GM23338 (cell line): Measurements from ENCODE around the gene KLC1. TPM values are rescaled to one million over a fixed set of nuclear protein-coding genes. Genes with fewer than 3 reads are reported as not detected.

Experiments used
- ATAC-seq: fragments of 200-7000 bp; cut with Tn5 transposase; 3 replicates; pipeline ENCODE4 v1.9.1; 2020
- DNase-seq: peaks from one replicate; pipeline ENCODE4 v3.0.0-alpha.2; 2015; ENCODE audit warnings: low spot score
- H2AFZ ChIP-seq: fragments of 200-600 bp; sonication (generic); 2 replicates; pipeline ENCODE4 v1.8.0; 2016; ENCODE audit warnings: antibody characterized with exemption, mild to moderate bottlenecking, moderate library complexity
- H3F3A ChIP-seq: fragments of 200-600 bp; sonication (generic); replicated peaks from 2 replicates; pipeline ENCODE4 v1.8.0; 2017; ENCODE audit warnings: antibody characterized with exemption, mixed run types, low read depth
- H3K27ac ChIP-seq: fragments of 200-600 bp; sonication (generic); 2 replicates; pipeline ENCODE4 v1.6.1; 2016; ENCODE audit warnings: low read depth
- H3K27me3 ChIP-seq: fragments of 200-600 bp; sonication (generic); 2 replicates; pipeline ENCODE4 v1.8.0; 2016; ENCODE audit warnings: mild to moderate bottlenecking, mixed run types, moderate library complexity; ENCODE audit not compliant: insufficient read depth
- H3K36me3 ChIP-seq: fragments of 200-600 bp; sonication (generic); 2 replicates; pipeline ENCODE4 v1.8.0; 2016; ENCODE audit warnings: mild to moderate bottlenecking; ENCODE audit not compliant: insufficient read depth
- H3K4me1 ChIP-seq: fragments of 200-600 bp; sonication (generic); 2 replicates; pipeline ENCODE4 v1.8.0; 2016; ENCODE audit warnings: mild to moderate bottlenecking, moderate library complexity; ENCODE audit not compliant: insufficient read depth
- H3K4me2 ChIP-seq: fragments of 200-600 bp; sonication (generic); 2 replicates; pipeline ENCODE4 v1.7.1; 2017; ENCODE audit warnings: mixed run types
- H3K4me3 ChIP-seq: fragments of 200-600 bp; sonication (generic); 2 replicates; pipeline ENCODE4 v1.6.1; 2016; ENCODE audit warnings: mixed run types
- H3K79me2 ChIP-seq: fragments of 200-600 bp; sonication (generic); replicated peaks from 2 replicates; pipeline ENCODE4 v1.8.0; 2017; ENCODE audit warnings: mild to moderate bottlenecking; ENCODE audit not compliant: insufficient read depth
- H3K9me2 ChIP-seq: fragments of 200-600 bp; sonication (generic); 2 replicates; pipeline ENCODE4 v1.8.0; 2017; ENCODE audit not compliant: insufficient read depth
- H4K20me1 ChIP-seq: fragments of 200-600 bp; sonication (generic); replicated peaks from 2 replicates; pipeline ENCODE4 v1.8.0; 2017; ENCODE audit warnings: mild to moderate bottlenecking; ENCODE audit not compliant: insufficient read depth
- H3K27ac Mint-ChIP-seq: 2 replicates; pipeline ENCODE4 v1.8.0; 2020; ENCODE audit warnings: inconsistent platforms, mild to moderate bottlenecking, moderate library complexity, mixed read lengths
- H3K27me3 Mint-ChIP-seq: 3 replicates; pipeline ENCODE4 v1.8.0; 2022; ENCODE audit warnings: low read depth, mild to moderate bottlenecking, moderate library complexity, mixed read lengths, inconsistent platforms; ENCODE audit not compliant: insufficient read depth, poor library complexity
- H3K36me3 Mint-ChIP-seq: 3 replicates; pipeline ENCODE4 v1.8.0; 2021; ENCODE audit warnings: low read depth, mild to moderate bottlenecking, inconsistent platforms, moderate library complexity, mixed read lengths
- H3K4me1 Mint-ChIP-seq: 3 replicates; pipeline ENCODE4 v1.8.0; 2020; ENCODE audit warnings: mild to moderate bottlenecking, inconsistent platforms, mixed read lengths
- H3K4me3 Mint-ChIP-seq: 3 replicates; pipeline ENCODE4 v1.8.0; 2021; ENCODE audit warnings: moderate library complexity, mild to moderate bottlenecking, inconsistent platforms, mixed read lengths
- H3K9me3 Mint-ChIP-seq: 3 replicates; pipeline ENCODE4 v1.8.0; 2020; ENCODE audit warnings: moderate library complexity, mild to moderate bottlenecking, inconsistent platforms, mixed read lengths
- CREB1 ChIP-seq: fragments of 250-450 bp; sonication (Bioruptor Pico); IDR thresholded peaks from 2 replicates; pipeline ENCODE4 v1.5.0; 2020; ENCODE audit warnings: low read depth, mild to moderate bottlenecking, moderate library complexity
- REST ChIP-seq: IDR thresholded peaks from one replicate; pipeline ENCODE4 v1.6.1; 2018; ENCODE audit warnings: antibody characterized with exemption; ENCODE audit not compliant: unreplicated experiment
- ZNF331 ChIP-seq: fragments of 250-450 bp; sonication (Bioruptor Pico); IDR thresholded peaks from 2 replicates; pipeline ENCODE4 v1.5.0; 2020; ENCODE audit warnings: low read depth, mild to moderate bottlenecking, moderate library complexity
- polyA plus RNA-seq: library from polyadenylated mRNA; unstranded; fragments of >200 nt; fragmentation: Nextera tagmentation; extraction: Ambion mirVana; gene quantifications from 2 replicates; pipeline ENCODE4 v1.2.1, GENCODE V29; 2016
- total RNA-seq: library from RNA; depleted of rRNA; stranded (reverse); fragments of >200 nt; shearing (Covaris generic); gene quantifications from 2 replicates; pipeline ENCODE4 v1.2.3, GENCODE V29; 2014
- TF ChIP-seq, protein P1 (sequence below), 2 experiments: fragments of 200-600 bp in 1 of 2; sonication (generic) in 1 of 2; conservative IDR thresholded peaks; 2 replicates each; pipeline versions ENCODE4 v1.5.1 to v1.6.1; 2016 to 2017; ENCODE audit warnings: antibody characterized with exemption in 2 of 2, low read depth in 2 of 2, mild to moderate bottlenecking in 2 of 2, moderate library complexity in 1 of 2

The KLC1 gene
- total and polyA plus RNA-seq, 2 experiments from 2014 or later: 165 to 308 TPM

GRCh38 chr14:103731481-103731880, 102.5 kb downstream of the KLC1 start (continued):
- TF ChIP-seq, protein P1, sequence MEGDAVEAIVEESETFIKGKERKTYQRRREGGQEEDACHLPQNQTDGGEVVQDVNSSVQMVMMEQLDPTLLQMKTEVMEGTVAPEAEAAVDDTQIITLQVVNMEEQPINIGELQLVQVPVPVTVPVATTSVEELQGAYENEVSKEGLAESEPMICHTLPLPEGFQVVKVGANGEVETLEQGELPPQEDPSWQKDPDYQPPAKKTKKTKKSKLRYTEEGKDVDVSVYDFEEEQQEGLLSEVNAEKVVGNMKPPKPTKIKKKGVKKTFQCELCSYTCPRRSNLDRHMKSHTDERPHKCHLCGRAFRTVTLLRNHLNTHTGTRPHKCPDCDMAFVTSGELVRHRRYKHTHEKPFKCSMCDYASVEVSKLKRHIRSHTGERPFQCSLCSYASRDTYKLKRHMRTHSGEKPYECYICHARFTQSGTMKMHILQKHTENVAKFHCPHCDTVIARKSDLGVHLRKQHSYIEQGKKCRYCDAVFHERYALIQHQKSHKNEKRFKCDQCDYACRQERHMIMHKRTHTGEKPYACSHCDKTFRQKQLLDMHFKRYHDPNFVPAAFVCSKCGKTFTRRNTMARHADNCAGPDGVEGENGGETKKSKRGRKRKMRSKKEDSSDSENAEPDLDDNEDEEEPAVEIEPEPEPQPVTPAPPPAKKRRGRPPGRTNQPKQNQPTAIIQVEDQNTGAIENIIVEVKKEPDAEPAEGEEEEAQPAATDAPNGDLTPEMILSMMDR (conservative IDR thresholded peaks at IDR 0.05; ENCODE audit: low read depth in 2 of 2): no peak
- no peak for TF ChIP-seq REST

GRCh38 chr14:103731916-103732867, 103.2 kb downstream of the KLC1 start:
- DNase-seq (no peak), ATAC-seq (no peak)
- Histone ChIP-seq H3K27ac (no peak overlapping the region), H3K4me1 (no peaks in the 10 kb centered on the region), H3K4me2 (no peak overlapping the region), H3K4me3 (no peak overlapping the region), H4K20me1 (peaks cover 7% of the 10 kb centered on the region; the same call in 1 of the 2 replicates), H3K27me3 (no peaks in the 10 kb centered on the region), H3K36me3 (no peaks in the 10 kb centered on the region), H3F3A (no peaks in the 10 kb centered on the region), H2AFZ (no peak overlapping the region), H3K79me2 (peaks cover 4% of the 10 kb centered on the region; the same call in 1 of the 2 replicates), H3K9me2 (no peaks in the 10 kb centered on the region)
- Mint-ChIP-seq H3K27ac (no peak overlapping the region), H3K27me3 (peaks cover 5% of the 10 kb centered on the region), H3K9me3 (no peaks in the 10 kb centered on the region), H3K4me3 (no peak overlapping the region), H3K36me3 (peaks cover 23% of the 10 kb centered on the region), H3K4me1 (peaks cover 5% of the 10 kb centered on the region; the same call in 2 of the 3 replicates)
- no peak for TF ChIP-seq CREB1
- no peak for TF ChIP-seq ZNF331
- TF ChIP-seq, protein P1 (conservative IDR thresholded peaks at IDR 0.05; ENCODE audit: low read depth in 2 of 2): no peak
- TF ChIP-seq REST: no peak
